H1 (cell line): ENCODE data around the gene PARP16. TPM values are rescaled to one million over a fixed set of nuclear protein-coding genes. Genes with fewer than 3 reads are reported as not detected.

Experiments
- CTCF ChIA-PET: fragments of 300-600 bp; sonication (Branson Sonifier 250); formaldehyde crosslinking; loops from one replicate; lab custom pipeline; 2021; ENCODE audit not compliant: partially characterized antibody; lab: Charles Lee
- POLR2A ChIA-PET: fragments of 300-600 bp; sonication (Branson Sonifier 250); formaldehyde crosslinking; loops from one replicate; lab custom pipeline; 2021; ENCODE audit warnings: inconsistent platforms; ENCODE audit not compliant: partially characterized antibody; lab: Charles Lee
- DNase-seq, 2 experiments: peaks; one replicate each; pipeline versions ENCODE4 v3.0.0 to v3.0.0-alpha.2; 2010 to 2022; ENCODE audit warnings: low spot score in 2 of 2, low read depth in 1 of 2, mixed read lengths in 1 of 2
- FAIRE-seq: peaks from 2 replicates; lab custom pipeline; 2011; peaks lifted over from hg19 to GRCh38; lab: Jason Lieb, UNC
- H2AFZ ChIP-seq: 2 replicates; pipeline ENCODE4 v1.8.1; 2012; ENCODE audit warnings: low read length, inconsistent platforms
- H2AK5ac ChIP-seq: 2 replicates; pipeline ENCODE4 v1.6.1; 2013; ENCODE audit warnings: low read depth, low read length
- H2BK120ac ChIP-seq: replicated peaks from 2 replicates; pipeline ENCODE3; 2013; ENCODE audit warnings: low read depth, low read length, inconsistent platforms
- H2BK12ac ChIP-seq: 2 replicates; pipeline ENCODE4 v1.6.1; 2013; ENCODE audit warnings: low read depth, low read length
- H2BK15ac ChIP-seq: 2 replicates; pipeline ENCODE4 v1.6.1; 2013; ENCODE audit warnings: low read length
- H2BK20ac ChIP-seq: 2 replicates; pipeline ENCODE4 v1.6.1; 2013; ENCODE audit warnings: low read length
- H2BK5ac ChIP-seq: 2 replicates; pipeline ENCODE4 v1.6.1; 2013; ENCODE audit warnings: low read depth, low read length
- H3K14ac ChIP-seq: 2 replicates; pipeline ENCODE4 v1.6.1; 2013; ENCODE audit warnings: inconsistent platforms; ENCODE audit not compliant: insufficient read length
- H3K18ac ChIP-seq: 2 replicates; pipeline ENCODE4 v1.6.1; 2013; ENCODE audit warnings: low read length; ENCODE audit errors: extremely low read depth
- H3K23ac ChIP-seq: 2 replicates; pipeline ENCODE4 v1.6.1; 2013; ENCODE audit warnings: inconsistent platforms; ENCODE audit not compliant: insufficient read length
- H3K23me2 ChIP-seq: 2 replicates; pipeline ENCODE4 v1.6.1; 2013; ENCODE audit warnings: low read depth, low read length
- H3K27ac ChIP-seq: 2 replicates; pipeline ENCODE4 v1.6.1; 2011; ENCODE audit warnings: low read depth, low read length, inconsistent platforms
- H3K27me3 ChIP-seq, 4 experiments: replicated peaks in 1 of 4; 1 replicate in 1 of 4; 2 replicates in 3 of 4; pipeline versions ENCODE4 v1.6.1 to v1.8.1; 2011 to 2013; ENCODE audit warnings: low read length in 3 of 4, mild to moderate bottlenecking in 3 of 4, inconsistent platforms in 2 of 4, mixed read lengths in 2 of 4, moderate library complexity in 1 of 4; ENCODE audit not compliant: control insufficient read depth in 3 of 4, insufficient read depth in 3 of 4; ENCODE audit errors: extremely low read depth in 1 of 4
- H3K36me3 ChIP-seq, 4 experiments: 2 replicates each; pipeline versions ENCODE4 v1.6.1 to v1.8.1; 2011 to 2013; ENCODE audit warnings: mild to moderate bottlenecking in 4 of 4, low read length in 3 of 4, moderate library complexity in 2 of 4, control low read depth in 1 of 4, inconsistent platforms in 1 of 4; ENCODE audit not compliant: insufficient read depth in 4 of 4, control insufficient read depth in 2 of 4
- H3K4ac ChIP-seq: replicated peaks from 2 replicates; pipeline ENCODE3; 2013; ENCODE audit warnings: low read length, low read depth, mixed read lengths, inconsistent platforms; ENCODE audit not compliant: insufficient read length
- H3K4me1 ChIP-seq, 4 experiments: replicated peaks in 1 of 4; 1 replicate in 1 of 4; 2 replicates in 3 of 4; pipeline versions ENCODE4 v1.6.1 to v1.8.1; 2011 to 2013; ENCODE audit warnings: low read length in 3 of 4, inconsistent platforms in 2 of 4, mixed read lengths in 1 of 4; ENCODE audit not compliant: insufficient read depth in 4 of 4, control insufficient read depth in 3 of 4
- H3K4me2 ChIP-seq, 2 experiments: 2 replicates each; pipeline versions ENCODE4 v1.6.1 to v1.8.1; 2011 to 2013; ENCODE audit warnings: low read depth in 2 of 2, low read length in 2 of 2, control low read depth in 1 of 2, inconsistent platforms in 1 of 2, mild to moderate bottlenecking in 1 of 2; ENCODE audit not compliant: insufficient read depth in 1 of 2
- H3K4me3 ChIP-seq, 4 experiments: fragments of 200-600, 300-600 bp in 1 of 4; sonication (generic), shearing (Covaris generic), sonication (Bioruptor Twin) in 1 of 4; 2 replicates each; pipeline versions ENCODE4 v1.5.1 to v1.8.1; 2011 to 2016; ENCODE audit warnings: low read length in 4 of 4, low read depth in 3 of 4, control low read depth in 2 of 4, inconsistent platforms in 2 of 4, mild to moderate bottlenecking in 2 of 4, mixed read lengths in 1 of 4, moderate library complexity in 1 of 4; ENCODE audit not compliant: insufficient read depth in 2 of 4; ENCODE audit errors: extremely low read depth in 1 of 4
- H3K56ac ChIP-seq: replicated peaks from 2 replicates; pipeline ENCODE3; 2013; ENCODE audit warnings: low read depth, mild to moderate bottlenecking, mixed read lengths, low read length, inconsistent platforms; ENCODE audit not compliant: insufficient read length
- H3K79me1 ChIP-seq: 2 replicates; pipeline ENCODE4 v1.6.1; 2013; ENCODE audit warnings: low read depth, low read length, control low read depth
- H3K79me2 ChIP-seq, 2 experiments: 2 replicates each; pipeline versions ENCODE4 v1.6.1 to v1.8.1; 2012 to 2013; ENCODE audit warnings: low read length in 2 of 2, mild to moderate bottlenecking in 2 of 2, inconsistent platforms in 1 of 2; ENCODE audit not compliant: insufficient read depth in 2 of 2, control insufficient read depth in 1 of 2
- H3K9ac ChIP-seq, 4 experiments: replicated peaks in 1 of 4; 1 replicate in 1 of 4; 2 replicates in 3 of 4; pipeline versions ENCODE4 v1.6.1 to v1.8.1; 2011 to 2013; ENCODE audit warnings: low read depth in 3 of 4, low read length in 3 of 4, control low read depth in 2 of 4, mild to moderate bottlenecking in 2 of 4, moderate library complexity in 2 of 4, inconsistent platforms in 1 of 4; ENCODE audit errors: extremely low read depth in 1 of 4
- H3K9me3 ChIP-seq, 2 experiments: 2 replicates each; pipeline versions ENCODE4 v1.6.1 to v1.8.1; 2012 to 2013; ENCODE audit warnings: mild to moderate bottlenecking in 2 of 2, moderate library complexity in 2 of 2, control low read depth in 1 of 2, inconsistent platforms in 1 of 2, low read depth in 1 of 2, low read length in 1 of 2, mixed read lengths in 1 of 2; ENCODE audit not compliant: insufficient read depth in 2 of 2
- H4K20me1 ChIP-seq, 2 experiments: replicated peaks in 1 of 2; 2 replicates each; pipeline versions ENCODE3 to v1.8.1; 2011 to 2013; ENCODE audit warnings: inconsistent platforms in 2 of 2, low read length in 2 of 2, mild to moderate bottlenecking in 1 of 2; ENCODE audit not compliant: insufficient read depth in 2 of 2, control insufficient read depth in 1 of 2
- H4K5ac ChIP-seq: 2 replicates; pipeline ENCODE4 v1.6.1; 2013; ENCODE audit warnings: low read length, low read depth, mixed read lengths, inconsistent platforms; ENCODE audit not compliant: insufficient read length
- H4K8ac ChIP-seq: 2 replicates; pipeline ENCODE4 v1.8.0; 2013; ENCODE audit warnings: mild to moderate bottlenecking, moderate library complexity, low read length, inconsistent platforms; ENCODE audit not compliant: insufficient read depth; ENCODE audit errors: extremely low read depth
- H4K91ac ChIP-seq: replicated peaks from 2 replicates; pipeline ENCODE3; 2013; ENCODE audit warnings: low read length, mixed read lengths, inconsistent platforms; ENCODE audit not compliant: insufficient read length
- CREB1 ChIP-seq: IDR thresholded peaks from 2 replicates; pipeline ENCODE4 v1.6.1; 2012; ENCODE audit warnings: inconsistent platforms
- polyA plus RNA-seq, 7 experiments: library from polyadenylated mRNA; depleted of rRNA in 3 of 7; stranded (reverse) in 5 of 7; unstranded in 2 of 7; fragments of >200 nt in 5 of 7; fragments of 200-250 nt in 2 of 7; gene quantifications; 1 replicate in 5 of 7; 2 replicates in 1 of 7; 4 replicates in 1 of 7; pipeline versions ENCODE4 v1.2.1 to v1.2.3, GENCODE V29; 2011 to 2013; ENCODE audit warnings: missing spikeins in 2 of 7, mixed read lengths in 2 of 7
- total RNA-seq: library from RNA; stranded (reverse); fragmentation: NEBNext Ultra II Directional; extraction: Animal tissue kit (Norgen Biotek cat#: 25700); gene quantifications from 2 replicates; pipeline ENCODE4 v1.2.1, GENCODE V29; 2021
- TF ChIP-seq, protein P1 (sequence below): IDR thresholded peaks from 2 replicates; pipeline ENCODE4 v1.6.1; 2011; ENCODE audit warnings: low read length, improper control_type of control experiment

Gene PARP16
- total and polyA plus RNA-seq, 2 of the 8 experiments (the other 6 are each of a cell fraction or from before 2014, with no cell fraction given) = 3.7 to 5.0 TPM

DNA sequence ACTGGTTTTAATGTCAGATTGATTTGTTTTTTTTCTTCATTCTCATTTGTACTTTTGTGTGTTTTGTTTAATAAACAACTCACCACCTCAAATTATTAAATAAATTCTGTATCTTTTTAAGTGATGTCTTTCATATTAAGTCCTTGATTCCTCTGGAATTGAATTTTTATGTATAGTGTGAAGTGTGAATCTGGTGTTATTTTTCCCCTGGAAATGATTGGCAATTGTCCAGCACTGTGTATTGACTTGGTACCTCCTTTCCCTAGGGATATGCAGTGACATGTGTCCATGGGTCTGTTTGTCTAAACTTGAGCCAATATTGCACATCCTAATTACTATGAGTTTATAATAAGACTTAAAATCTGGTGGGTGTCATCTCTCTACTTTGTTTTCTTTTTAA, 19.9 kb upstream of the PARP16 start:
- peaks cover 0 to 3% (median 0%) of the 10 kb centered on the region in 4 experiments; a peak in 1 of 7 replicates for H3K4me1 ChIP-seq
- H3K27ac ChIP-seq = no peak overlapping the region
- ChIA-PET CTCF (interaction anchor here (1.3 to 3.4 kb wide), 2 partner anchors 79 to 94 kb away, joined by 5 to 13 read pairs; no protein-coding TSS in a partner anchor), POLR2A (interaction anchor here (1.2 to 8.3 kb wide), 9 partner anchors 10 to 121 kb away, joined by 3 to 138 read pairs (median 42); partner anchors contain the start of genes CLPX, IGDCC3, IGDCC4 and PARP16)
- H3K79me2 ChIP-seq = no peaks in the 10 kb centered on the region
- no peak overlapping the region for H3K14ac ChIP-seq
- H3K4ac ChIP-seq = no peak overlapping the region
- H2BK5ac ChIP-seq = no peak overlapping the region
- FAIRE-seq (no peak), DNase-seq (no peak)
- H3K18ac ChIP-seq = no peak overlapping the region
- no peaks in the 10 kb centered on the region for H3K9me3 ChIP-seq
- H3K9ac ChIP-seq = no peak overlapping the region
- H2BK120ac ChIP-seq = no peak overlapping the region
- H3K4me3 ChIP-seq = no peak overlapping the region
- H4K8ac ChIP-seq = no peak overlapping the region
- H4K5ac ChIP-seq = no peak overlapping the region
- no peak overlapping the region for H2AK5ac ChIP-seq
- no peak overlapping the region for H2BK12ac ChIP-seq
- H3K79me1 ChIP-seq = no peaks in the 10 kb centered on the region
- 0 out of 2 replicates have a peak, but pooled peaks cover 4% of the 10 kb centered on the region for H3K23me2 ChIP-seq
- H3K36me3 ChIP-seq = no peaks in the 10 kb centered on the region
- no peak overlapping the region for H3K4me2 ChIP-seq
- no peak overlapping the region for H2BK15ac ChIP-seq
- H2BK20ac ChIP-seq = no peak overlapping the region
- H3K27me3 ChIP-seq = no peaks in the 10 kb centered on the region
- no peaks in the 10 kb centered on the region for H4K20me1 ChIP-seq
- no peak overlapping the region for H4K91ac ChIP-seq
- H3K56ac ChIP-seq = no peak overlapping the region
- no peak overlapping the region for H2AFZ ChIP-seq
- no peak overlapping the region for H3K23ac ChIP-seq
- TF ChIP-seq, protein P1, sequence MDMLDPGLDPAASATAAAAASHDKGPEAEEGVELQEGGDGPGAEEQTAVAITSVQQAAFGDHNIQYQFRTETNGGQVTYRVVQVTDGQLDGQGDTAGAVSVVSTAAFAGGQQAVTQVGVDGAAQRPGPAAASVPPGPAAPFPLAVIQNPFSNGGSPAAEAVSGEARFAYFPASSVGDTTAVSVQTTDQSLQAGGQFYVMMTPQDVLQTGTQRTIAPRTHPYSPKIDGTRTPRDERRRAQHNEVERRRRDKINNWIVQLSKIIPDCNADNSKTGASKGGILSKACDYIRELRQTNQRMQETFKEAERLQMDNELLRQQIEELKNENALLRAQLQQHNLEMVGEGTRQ = no peak
- TF ChIP-seq CREB1 = no peak
